Retinal pigment epithelial cell (primary cell): ENCODE data around the gene NRM.
"Not testable (repeated sequence)": the region's sequence is repeated elsewhere in the genome, so short reads cannot be mapped to it uniquely, and the experiment has no call there.

ENCODE experiments used
- DNase-seq: peaks from one replicate; pipeline ENCODE4 v3.0.0-alpha.2; 2010; ENCODE audit warnings: low read depth
- H3K4me3 ChIP-seq: 2 replicates; pipeline ENCODE4 v1.5.1; 2011; ENCODE audit warnings: mild to moderate bottlenecking, low read length, control low read depth, moderate library complexity
- CTCF ChIP-seq: conservative IDR thresholded peaks from 2 replicates; pipeline ENCODE4 v1.5.1; 2011; ENCODE audit warnings: low read depth, low read length, control low read depth, inconsistent platforms

Gene NRM

GRCh38 chr6:30679765-30680535, 10.8 kb downstream of the NRM start:
- no peak overlapping the region for H3K4me3 ChIP-seq
- DNase-seq, result no peak
- no peak for TF ChIP-seq CTCF

- DNase-seq, result no peak
- peak; percentile 96 for TF ChIP-seq CTCF
- peak overlapping the region; percentile 14 for H3K4me3 ChIP-seq
Measured at GRCh38 chr6:30678964-30679726, 11.6 kb downstream of the NRM start.

GRCh38 chr6:30676660-30677285, 14.0 kb downstream of the NRM start:
- DNase-seq, result no peak
- H3K4me3 ChIP-seq, result no peak overlapping the region
- TF ChIP-seq CTCF, result no peak

GRCh38 chr6:30672445-30673253, 18.1 kb downstream of the NRM start, which contains the start of gene DHX16:
DHX16 (minus strand) TSS chr6:30673006; CDS start chr6:30672841, 165 bp downstream.
- peak within 1 kb of the TSS; percentile 89 for H3K4me3 ChIP-seq
- DNase-seq, result peak; percentile 91
- TF ChIP-seq CTCF, result peak; percentile 94

- H3K4me3 ChIP-seq, result no peak overlapping the region
- DNase-seq, result no peak
- peak; percentile 38 for TF ChIP-seq CTCF
Measured at GRCh38 chr6:30670760-30671527, 19.8 kb downstream of the NRM start.

- DNase-seq, H3K4me3 ChIP-seq: not testable (repeated sequence)
Measured at GRCh38 chr6:30666300-30666699, 24.5 kb downstream of the NRM start.
